K562 (cell line): Measurements from ENCODE around the gene ADD1. TPM values are rescaled to one million over a fixed set of nuclear protein-coding genes. Genes with fewer than 3 reads are reported as not detected.

ENCODE experiments used
- FOXK1 ChIP-seq: sonication (generic); formaldehyde crosslinking; IDR thresholded peaks from 2 replicates; pipeline ENCODE4 v1.8.0; 2022; ENCODE audit warnings: missing genetic modification reagents, mild to moderate bottlenecking, borderline replicate concordance
- GABPA ChIP-seq: fragments of 200-800 bp; sonication (Bioruptor generic); conservative IDR thresholded peaks from 2 replicates; pipeline ENCODE4 v1.6.1; 2016; ENCODE audit warnings: low read depth, missing genetic modification characterization, missing compliant biosample characterization
- GTF2E2 ChIP-seq: fragments of 200-800 bp; sonication (Bioruptor generic); IDR thresholded peaks from 2 replicates; pipeline ENCODE4 v1.6.1; 2016; ENCODE audit warnings: missing genetic modification characterization, missing compliant biosample characterization
- HDGF ChIP-seq: fragments of 450-650 bp; IDR thresholded peaks from 2 replicates; pipeline ENCODE4 v1.6.1; 2016
- HIVEP1 ChIP-seq: fragments of 250-450 bp; sonication (Bioruptor Pico); IDR thresholded peaks from 2 replicates; pipeline ENCODE4 v1.4.0; 2020; ENCODE audit warnings: mild to moderate bottlenecking
- ILF3 ChIP-seq: fragments of 450-650 bp; IDR thresholded peaks from 2 replicates; pipeline ENCODE4 v1.6.1; 2018; ENCODE audit warnings: antibody characterized with exemption, mild to moderate bottlenecking, moderate library complexity, borderline replicate concordance
- KLF16 ChIP-seq: IDR thresholded peaks from 2 replicates; pipeline ENCODE4 v1.6.1; 2016; ENCODE audit warnings: antibody characterized with exemption
- MCM5 ChIP-seq: fragments of 450-650 bp; IDR thresholded peaks from 2 replicates; pipeline ENCODE4 v1.6.1; 2016; ENCODE audit warnings: low read depth
- MYNN ChIP-seq, 2 experiments: sonication (generic); formaldehyde crosslinking in 1 of 2; IDR thresholded peaks; 2 replicates each; pipeline versions ENCODE4 v1.5.0 to v1.6.1; 2016 to 2020; ENCODE audit warnings: antibody characterized with exemption in 1 of 2, missing genetic modification reagents in 1 of 2
- RAD21 ChIP-seq, 2 experiments: fragments of 250-450 bp in 1 of 2; fragments of 450-650 bp in 1 of 2; sonication (Bioruptor Pico) in 1 of 2; formaldehyde crosslinking in 1 of 2; IDR thresholded peaks in 1 of 2; conservative IDR thresholded peaks in 1 of 2; 2 replicates each; pipeline versions ENCODE4 v1.4.0 to v1.8.0; 2020 to 2022; ENCODE audit warnings: mild to moderate bottlenecking in 2 of 2, moderate library complexity in 1 of 2
- SMARCC2 ChIP-seq: fragments of 450-650 bp; IDR thresholded peaks from 2 replicates; pipeline ENCODE4 v1.6.1; 2017; ENCODE audit warnings: antibody characterized with exemption, moderate library complexity, mild to moderate bottlenecking, low read depth
- SOX6 ChIP-seq: fragments of 450-650 bp; IDR thresholded peaks from 2 replicates; pipeline ENCODE4 v1.6.1; 2014; ENCODE audit warnings: mild to moderate bottlenecking
- SRSF7 ChIP-seq: fragments of 200-400 bp; formaldehyde crosslinking; optimal IDR thresholded peaks from 2 replicates; pipeline ENCODE3; 2017; ENCODE audit warnings: mild to moderate bottlenecking, low read depth, low read length
- ZNF347 ChIP-seq: fragments of 450-650 bp; formaldehyde crosslinking; IDR thresholded peaks from 2 replicates; pipeline ENCODE4 v1.4.0; 2020; ENCODE audit warnings: low read depth, mild to moderate bottlenecking, moderate library complexity
- ZNF408 ChIP-seq: fragments of 250-450 bp; sonication (Bioruptor Pico); IDR thresholded peaks from 2 replicates; pipeline ENCODE4 v1.4.0; 2020; ENCODE audit warnings: low read depth, mild to moderate bottlenecking, moderate library complexity
- ZNF79 ChIP-seq: fragments of 250-450 bp; sonication (Bioruptor Pico); IDR thresholded peaks from 2 replicates; pipeline ENCODE4 v1.4.0; 2020; ENCODE audit warnings: low read depth, mild to moderate bottlenecking, moderate library complexity
- polyA plus RNA-seq, 8 experiments: library from polyadenylated mRNA; depleted of rRNA in 4 of 8; stranded (reverse) in 5 of 8; unstranded in 3 of 8; fragments of >200 nt; fragmentation: Nextera tagmentation in 2 of 8; fragmentation: Illumina TruSeq in 1 of 8; extraction: Ambion mirVana in 2 of 8; extraction: Trizol in 1 of 8; gene quantifications; 2 replicates each; pipeline versions ENCODE4 v1.2.1 to v1.2.3, GENCODE V29; 2011 to 2014; ENCODE audit warnings: inconsistent platforms in 1 of 8, missing spikeins in 1 of 8
- total RNA-seq, 7 experiments: library from RNA; depleted of rRNA in 6 of 7; stranded (reverse); fragments of >200 nt in 6 of 7; fragmentation: Illumina TruSeq in 2 of 7; extraction: Trizol in 2 of 7; gene quantifications; 2 replicates each; pipeline versions ENCODE4 v1.2.1 to v1.2.3, GENCODE V29; 2011 to 2021; ENCODE audit warnings: low replicate concordance in 1 of 7
- TF ChIP-seq, protein P1 (sequence below): fragments of 250-450 bp; sonication (Bioruptor Pico); IDR thresholded peaks from 2 replicates; pipeline ENCODE4 v1.4.0; 2020; ENCODE audit warnings: mild to moderate bottlenecking, moderate library complexity, borderline replicate concordance
- TF ChIP-seq, protein P2 (sequence below), 2 experiments: fragments of 450-650 bp; conservative IDR thresholded peaks; 2 replicates each; pipeline ENCODE4 v1.6.1; 2017; ENCODE audit warnings: mild to moderate bottlenecking in 2 of 2, moderate library complexity in 2 of 2
- TF ChIP-seq, protein P3 (sequence below): fragments of 250-450 bp; sonication (Bioruptor Pico); IDR thresholded peaks from 2 replicates; pipeline ENCODE4 v1.5.0; 2022; ENCODE audit warnings: mild to moderate bottlenecking
- TF ChIP-seq, protein P4 (sequence below): fragments of 200-800 bp; sonication (Bioruptor generic); IDR thresholded peaks from 2 replicates; pipeline ENCODE4 v1.6.1; 2017; ENCODE audit warnings: missing genetic modification characterization, missing compliant biosample characterization

ADD1 gene
- total and polyA plus RNA-seq, 9 of the 15 experiments (the other 6 are each of a cell fraction or from before 2014, with no cell fraction given) = 17.5 to 153 (median 74.0) TPM

DNA sequence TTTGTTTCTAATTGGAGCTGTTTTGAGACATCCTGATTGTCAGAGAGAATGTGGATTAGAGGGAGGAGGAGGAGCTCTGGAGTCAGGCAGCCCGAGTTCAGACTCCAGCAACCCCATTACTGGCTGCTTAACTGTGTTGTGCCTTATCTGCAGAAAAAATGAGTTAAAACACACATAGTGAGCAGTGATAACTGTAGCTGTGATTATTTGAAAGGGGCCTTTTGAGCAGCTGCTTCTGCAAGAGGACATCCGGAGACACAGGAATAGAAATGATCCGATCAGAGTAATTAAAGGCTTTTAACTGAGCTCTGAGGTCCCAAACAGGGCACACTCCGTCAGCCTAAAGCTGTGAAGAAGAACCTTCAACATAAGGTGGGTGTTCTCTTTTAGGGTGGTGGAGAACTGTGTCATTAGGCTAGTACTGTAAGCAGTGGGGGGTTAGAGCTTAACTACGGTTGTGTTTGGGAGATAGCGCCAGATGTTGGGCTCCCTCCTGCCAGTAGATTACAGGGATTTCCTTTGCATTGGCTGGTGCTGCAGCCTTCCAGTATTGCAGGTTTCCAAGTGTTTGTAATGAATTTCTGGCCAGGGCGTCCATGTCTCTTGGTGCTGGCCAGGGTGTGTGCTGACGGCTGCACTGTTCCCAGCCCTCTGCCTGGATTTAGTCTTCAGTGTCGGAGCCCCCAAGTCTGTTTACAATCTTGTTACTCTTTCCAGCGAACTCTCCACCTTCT, 24.3 kb downstream of the ADD1 start (continued):
- no peak for TF ChIP-seq GABPA (tag)
- no peak for TF ChIP-seq ILF3
- peak; percentile 95 for TF ChIP-seq KLF16
- TF ChIP-seq ZNF347 = no peak
- no peak for TF ChIP-seq HIVEP1 (CRISPR knock-in tag)
- TF ChIP-seq ZNF408 (CRISPR knock-in tag) = no peak
- TF ChIP-seq, protein P1, sequence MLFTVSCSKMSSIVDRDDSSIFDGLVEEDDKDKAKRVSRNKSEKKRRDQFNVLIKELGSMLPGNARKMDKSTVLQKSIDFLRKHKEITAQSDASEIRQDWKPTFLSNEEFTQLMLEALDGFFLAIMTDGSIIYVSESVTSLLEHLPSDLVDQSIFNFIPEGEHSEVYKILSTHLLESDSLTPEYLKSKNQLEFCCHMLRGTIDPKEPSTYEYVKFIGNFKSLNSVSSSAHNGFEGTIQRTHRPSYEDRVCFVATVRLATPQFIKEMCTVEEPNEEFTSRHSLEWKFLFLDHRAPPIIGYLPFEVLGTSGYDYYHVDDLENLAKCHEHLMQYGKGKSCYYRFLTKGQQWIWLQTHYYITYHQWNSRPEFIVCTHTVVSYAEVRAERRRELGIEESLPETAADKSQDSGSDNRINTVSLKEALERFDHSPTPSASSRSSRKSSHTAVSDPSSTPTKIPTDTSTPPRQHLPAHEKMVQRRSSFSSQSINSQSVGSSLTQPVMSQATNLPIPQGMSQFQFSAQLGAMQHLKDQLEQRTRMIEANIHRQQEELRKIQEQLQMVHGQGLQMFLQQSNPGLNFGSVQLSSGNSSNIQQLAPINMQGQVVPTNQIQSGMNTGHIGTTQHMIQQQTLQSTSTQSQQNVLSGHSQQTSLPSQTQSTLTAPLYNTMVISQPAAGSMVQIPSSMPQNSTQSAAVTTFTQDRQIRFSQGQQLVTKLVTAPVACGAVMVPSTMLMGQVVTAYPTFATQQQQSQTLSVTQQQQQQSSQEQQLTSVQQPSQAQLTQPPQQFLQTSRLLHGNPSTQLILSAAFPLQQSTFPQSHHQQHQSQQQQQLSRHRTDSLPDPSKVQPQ = no peak
- TF ChIP-seq SRSF7 = no peak
- TF ChIP-seq RAD21 (CRISPR knock-in tag; conservative IDR thresholded peaks at IDR 0.05 in 1 of 2, IDR thresholded peaks at IDR 0.05 in 1 of 2) = peak in 1 of 2 experiments; percentile 10; a peak in 1 of 4 replicates
- no peak for TF ChIP-seq ZNF79 (CRISPR knock-in tag)
- no peak for TF ChIP-seq HDGF
- TF ChIP-seq SMARCC2 = peak; percentile 68; the same call in 1 of the 2 replicates
- TF ChIP-seq, protein P2, sequence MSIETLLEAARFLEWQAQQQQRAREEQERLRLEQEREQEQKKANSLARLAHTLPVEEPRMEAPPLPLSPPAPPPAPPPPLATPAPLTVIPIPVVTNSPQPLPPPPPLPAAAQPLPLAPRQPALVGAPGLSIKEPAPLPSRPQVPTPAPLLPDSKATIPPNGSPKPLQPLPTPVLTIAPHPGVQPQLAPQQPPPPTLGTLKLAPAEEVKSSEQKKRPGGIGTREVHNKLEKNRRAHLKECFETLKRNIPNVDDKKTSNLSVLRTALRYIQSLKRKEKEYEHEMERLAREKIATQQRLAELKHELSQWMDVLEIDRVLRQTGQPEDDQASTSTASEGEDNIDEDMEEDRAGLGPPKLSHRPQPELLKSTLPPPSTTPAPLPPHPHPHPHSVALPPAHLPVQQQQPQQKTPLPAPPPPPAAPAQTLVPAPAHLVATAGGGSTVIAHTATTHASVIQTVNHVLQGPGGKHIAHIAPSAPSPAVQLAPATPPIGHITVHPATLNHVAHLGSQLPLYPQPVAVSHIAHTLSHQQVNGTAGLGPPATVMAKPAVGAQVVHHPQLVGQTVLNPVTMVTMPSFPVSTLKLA (conservative IDR thresholded peaks at IDR 0.05) = peak in 1 of 2 experiments; percentile 60; a peak in 2 of 4 replicates
- TF ChIP-seq MYNN (IDR thresholded peaks at IDR 0.05) = 0 out of 2 replicates have a peak, but pooled peaks have one; percentile 32
- no peak for TF ChIP-seq MYNN (CRISPR knock-in tag; IDR thresholded peaks at IDR 0.05)
- no peak for TF ChIP-seq MCM5
- TF ChIP-seq FOXK1 = no peak
- TF ChIP-seq GTF2E2 (tag) = no peak
- peak; percentile 88 for TF ChIP-seq SOX6
- TF ChIP-seq, protein P3, sequence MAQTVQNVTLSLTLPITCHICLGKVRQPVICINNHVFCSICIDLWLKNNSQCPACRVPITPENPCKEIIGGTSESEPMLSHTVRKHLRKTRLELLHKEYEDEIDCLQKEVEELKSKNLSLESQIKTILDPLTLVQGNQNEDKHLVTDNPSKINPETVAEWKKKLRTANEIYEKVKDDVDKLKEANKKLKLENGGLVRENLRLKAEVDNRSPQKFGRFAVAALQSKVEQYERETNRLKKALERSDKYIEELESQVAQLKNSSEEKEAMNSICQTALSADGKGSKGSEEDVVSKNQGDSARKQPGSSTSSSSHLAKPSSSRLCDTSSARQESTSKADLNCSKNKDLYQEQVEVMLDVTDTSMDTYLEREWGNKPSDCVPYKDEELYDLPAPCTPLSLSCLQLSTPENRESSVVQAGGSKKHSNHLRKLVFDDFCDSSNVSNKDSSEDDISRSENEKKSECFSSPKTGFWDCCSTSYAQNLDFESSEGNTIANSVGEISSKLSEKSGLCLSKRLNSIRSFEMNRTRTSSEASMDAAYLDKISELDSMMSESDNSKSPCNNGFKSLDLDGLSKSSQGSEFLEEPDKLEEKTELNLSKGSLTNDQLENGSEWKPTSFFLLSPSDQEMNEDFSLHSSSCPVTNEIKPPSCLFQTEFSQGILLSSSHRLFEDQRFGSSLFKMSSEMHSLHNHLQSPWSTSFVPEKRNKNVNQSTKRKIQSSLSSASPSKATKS (CRISPR knock-in tag) = no peak
- TF ChIP-seq, protein P4, sequence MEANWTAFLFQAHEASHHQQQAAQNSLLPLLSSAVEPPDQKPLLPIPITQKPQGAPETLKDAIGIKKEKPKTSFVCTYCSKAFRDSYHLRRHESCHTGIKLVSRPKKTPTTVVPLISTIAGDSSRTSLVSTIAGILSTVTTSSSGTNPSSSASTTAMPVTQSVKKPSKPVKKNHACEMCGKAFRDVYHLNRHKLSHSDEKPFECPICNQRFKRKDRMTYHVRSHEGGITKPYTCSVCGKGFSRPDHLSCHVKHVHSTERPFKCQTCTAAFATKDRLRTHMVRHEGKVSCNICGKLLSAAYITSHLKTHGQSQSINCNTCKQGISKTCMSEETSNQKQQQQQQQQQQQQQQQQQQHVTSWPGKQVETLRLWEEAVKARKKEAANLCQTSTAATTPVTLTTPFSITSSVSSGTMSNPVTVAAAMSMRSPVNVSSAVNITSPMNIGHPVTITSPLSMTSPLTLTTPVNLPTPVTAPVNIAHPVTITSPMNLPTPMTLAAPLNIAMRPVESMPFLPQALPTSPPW (CRISPR knock-in tag) = peak; percentile 65
